ENCODE data around the gene R3HDM1. TPM values are rescaled to one million over a fixed set of nuclear protein-coding genes. Genes with fewer than 3 reads are reported as not detected.
A peak's percentile ranks its signal among the peaks of the same experiment; 100 is the strongest.
"Not testable (repeated sequence)": the region's sequence is repeated elsewhere in the genome, so short reads cannot be mapped to it uniquely, and the experiment has no call there.

Gene R3HDM1
- total and polyA plus RNA-seq, 4 donors, result 9.3 to 31.5 (median 16.8) TPM

GRCh38 chr2:135512099-135512498 is 19.2 kb upstream of the R3HDM1 start:
- H3K36me3 ChIP-seq (ENCODE audit: control insufficient read depth in 1 of 2, insufficient read depth in 2 of 2, low read length in 1 of 2), result no peaks in the 10 kb centered on the region
- no peak for DNase-seq
- 75 to 83% methylated on average over 2 of the region's 2 CpGs for WGBS, 2 donors
- ATAC-seq (ENCODE audit: low FRiP score), result no peak
- peaks cover 9% of the 10 kb centered on the region for H3K9me3 ChIP-seq (ENCODE audit: control insufficient read depth, low read length)
- intact Hi-C loops (cut with DNase I), result no loop called here
- H3K27me3 ChIP-seq (ENCODE audit: control insufficient read depth in 1 of 2, insufficient read depth in 2 of 2, low read length in 1 of 2), result no peaks in the 10 kb centered on the region
- no peaks in the 10 kb centered on the region for H3K4me1 ChIP-seq (ENCODE audit: control insufficient read depth in 1 of 2, insufficient read depth in 2 of 2, low read length in 2 of 2)
- no peak overlapping the region for H3K27ac ChIP-seq (ENCODE audit: low read depth in 1 of 2, low read length in 2 of 2)
- no peak overlapping the region for H3K4me3 ChIP-seq (ENCODE audit: low read length in 2 of 2)

- ATAC-seq (ENCODE audit: low FRiP score) (no peak), DNase-seq (no peak)
- Histone ChIP-seq H3K36me3 (ENCODE audit: control insufficient read depth in 1 of 2, insufficient read depth in 2 of 2, low read length in 1 of 2) (peaks cover 0 to 3% of the 10 kb centered on the region in 2 donors), H3K27me3 (ENCODE audit: control insufficient read depth in 1 of 2, insufficient read depth in 2 of 2, low read length in 1 of 2) (no peaks in the 10 kb centered on the region), H3K4me1 (ENCODE audit: control insufficient read depth in 1 of 2, insufficient read depth in 2 of 2, low read length in 2 of 2) (no peaks in the 10 kb centered on the region), H3K4me3 (ENCODE audit: low read length in 2 of 2) (no peak overlapping the region), H3K9me3 (ENCODE audit: control insufficient read depth, low read length) (no peaks in the 10 kb centered on the region), H3K27ac (ENCODE audit: low read depth in 1 of 2, low read length in 2 of 2) (no peak overlapping the region)
- intact Hi-C loops (cut with DNase I), result no loop called here
- 95 to 100% methylated on average over 1 of the region's 1 CpG for WGBS, 2 donors
These were observed 5.5 kb upstream of the R3HDM1 start for GRCh38 chr2:135525786-135526185.

GRCh38 chr2:135528006-135528405 is 3.3 kb upstream of the R3HDM1 start:
- Histone ChIP-seq H3K4me3 (ENCODE audit: low read length in 2 of 2) (no peak overlapping the region), H3K27me3 (ENCODE audit: control insufficient read depth in 1 of 2, insufficient read depth in 2 of 2, low read length in 1 of 2) (no peaks in the 10 kb centered on the region), H3K9me3 (ENCODE audit: control insufficient read depth, low read length) (no peaks in the 10 kb centered on the region), H3K36me3 (ENCODE audit: control insufficient read depth in 1 of 2, insufficient read depth in 2 of 2, low read length in 1 of 2) (peaks cover 0 to 3% of the 10 kb centered on the region in 2 donors), H3K4me1 (ENCODE audit: control insufficient read depth in 1 of 2, insufficient read depth in 2 of 2, low read length in 2 of 2) (no peaks in the 10 kb centered on the region), H3K27ac (ENCODE audit: low read depth in 1 of 2, low read length in 2 of 2) (no peak overlapping the region)
- DNase-seq, result no peak
- intact Hi-C loops (cut with DNase I), result no loop called here
- WGBS, 2 donors, result 89 to 91% methylated on average over 3 of the region's 3 CpGs
- ATAC-seq (ENCODE audit: low FRiP score), result no peak

- Histone ChIP-seq H3K27ac (ENCODE audit: low read depth in 1 of 2, low read length in 2 of 2) (peak within 1 kb of the TSS; percentile 20 to 96), H3K27me3 (ENCODE audit: control insufficient read depth in 1 of 2, insufficient read depth in 2 of 2, low read length in 1 of 2) (no peaks in the 10 kb centered on the region), H3K4me1 (ENCODE audit: control insufficient read depth in 1 of 2, insufficient read depth in 2 of 2, low read length in 2 of 2) (no peaks in the 10 kb centered on the region), H3K36me3 (ENCODE audit: control insufficient read depth in 1 of 2, insufficient read depth in 2 of 2, low read length in 1 of 2) (no peaks in the 10 kb centered on the region), H3K4me3 (ENCODE audit: low read length in 2 of 2) (peak within 1 kb of the TSS; percentile 42 to 85), H3K9me3 (ENCODE audit: control insufficient read depth, low read length) (no peaks in the 10 kb centered on the region)
- 0% methylated on average over 46 of the region's 46 CpGs for WGBS, 2 donors
- ATAC-seq (ENCODE audit: low FRiP score) (peak; percentile 93), DNase-seq (peak; percentile 94 to 96)
- intact Hi-C loops (cut with DNase I), result loop anchor here (1.0 to 2.0 kb wide), 2 partner anchors 211 to 478 kb away; partner anchors contain the start of genes RAB3GAP1 (in 1 of the 2) and UBXN4 (in 1 of the 2)
These were observed 712 bp upstream of the R3HDM1 start, which contains the start of gene ZRANB3 for GRCh38 chr2:135530313-135531230. Gene ZRANB3 (minus strand): TSS chr2:135531218.

DNA sequence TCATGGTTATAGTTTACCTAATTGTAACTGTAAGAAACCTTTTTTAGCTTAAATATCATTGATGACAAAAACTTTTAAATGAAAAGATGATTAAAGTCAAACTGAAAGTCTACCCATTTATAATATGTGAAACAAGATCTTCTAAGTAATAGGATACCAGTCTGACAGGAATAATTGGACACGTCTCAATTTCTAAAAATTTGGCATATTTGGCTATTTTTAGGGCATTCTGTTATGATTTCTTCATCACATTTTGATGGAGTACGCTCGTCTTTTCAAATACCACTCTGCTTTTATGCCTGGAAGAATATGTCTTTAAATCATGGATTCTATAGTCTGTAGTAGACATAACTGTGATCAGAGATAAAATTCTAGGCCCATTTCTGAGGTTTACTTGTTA is 1.3 kb downstream of the R3HDM1 start:
- Histone ChIP-seq H3K9me3 (ENCODE audit: control insufficient read depth, low read length) (no peaks in the 10 kb centered on the region), H3K4me1 (ENCODE audit: control insufficient read depth in 1 of 2, insufficient read depth in 2 of 2, low read length in 2 of 2) (no peaks in the 10 kb centered on the region), H3K36me3 (ENCODE audit: control insufficient read depth in 1 of 2, insufficient read depth in 2 of 2, low read length in 1 of 2) (no peaks in the 10 kb centered on the region), H3K27ac (ENCODE audit: low read depth in 1 of 2, low read length in 2 of 2) (no peak overlapping the region), H3K4me3 (ENCODE audit: low read length in 2 of 2) (no peak overlapping the region), H3K27me3 (ENCODE audit: control insufficient read depth in 1 of 2, insufficient read depth in 2 of 2, low read length in 1 of 2) (no peaks in the 10 kb centered on the region)
- intact Hi-C loops (cut with DNase I), result no loop called here
- ATAC-seq (ENCODE audit: low FRiP score), result no peak
- WGBS, 2 donors, result 6 to 9% methylated on average over 3 of the region's 3 CpGs
- no peak for DNase-seq

GRCh38 chr2:135533545-135533944 is 2.3 kb downstream of the R3HDM1 start:
- DNase-seq; ATAC-seq (ENCODE audit: low FRiP score); H3K4me3 ChIP-seq (ENCODE audit: low read length in 2 of 2); intact Hi-C loops (cut with DNase I); H3K4me1 ChIP-seq (ENCODE audit: control insufficient read depth in 1 of 2, insufficient read depth in 2 of 2, low read length in 2 of 2); H3K27ac ChIP-seq (ENCODE audit: low read depth in 1 of 2, low read length in 2 of 2); H3K36me3 ChIP-seq (ENCODE audit: control insufficient read depth in 1 of 2, insufficient read depth in 2 of 2, low read length in 1 of 2); H3K27me3 ChIP-seq (ENCODE audit: control insufficient read depth in 1 of 2, insufficient read depth in 2 of 2, low read length in 1 of 2); H3K9me3 ChIP-seq (ENCODE audit: control insufficient read depth, low read length): not testable (repeated sequence)
- WGBS, 2 donors, result 97 to 98% methylated on average over 15 of the region's 15 CpGs

DNA sequence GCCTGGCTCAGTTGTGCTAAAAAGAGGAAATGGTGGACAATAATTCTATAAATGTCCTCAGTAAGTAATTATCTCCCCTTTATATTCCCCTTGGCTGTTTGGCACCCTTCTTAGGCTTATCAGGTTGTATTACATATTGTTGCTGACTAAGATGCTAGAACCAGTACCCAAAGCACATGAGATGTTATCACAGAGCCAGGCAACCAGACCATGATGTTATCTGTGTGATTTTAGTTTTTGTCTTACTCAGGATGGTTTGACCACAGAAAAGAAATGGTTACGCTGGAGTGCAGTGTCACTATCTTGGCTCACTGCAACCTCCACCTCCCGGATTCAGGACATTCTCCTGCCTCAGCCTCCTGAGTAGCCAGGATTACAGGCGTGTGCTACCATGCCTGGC is 15.2 kb downstream of the R3HDM1 start:
- no peak for DNase-seq
- WGBS, 2 donors, result 89 to 94% methylated on average over 3 of the region's 3 CpGs
- Histone ChIP-seq H3K27me3 (ENCODE audit: control insufficient read depth in 1 of 2, insufficient read depth in 2 of 2, low read length in 1 of 2) (no peaks in the 10 kb centered on the region), H3K27ac (ENCODE audit: low read depth in 1 of 2, low read length in 2 of 2) (no peak overlapping the region), H3K9me3 (ENCODE audit: control insufficient read depth, low read length) (no peaks in the 10 kb centered on the region), H3K4me1 (ENCODE audit: control insufficient read depth in 1 of 2, insufficient read depth in 2 of 2, low read length in 2 of 2) (no peaks in the 10 kb centered on the region), H3K4me3 (ENCODE audit: low read length in 2 of 2) (no peak overlapping the region), H3K36me3 (ENCODE audit: control insufficient read depth in 1 of 2, insufficient read depth in 2 of 2, low read length in 1 of 2) (no peaks in the 10 kb centered on the region)
- intact Hi-C loops (cut with DNase I), result no loop called here
- ATAC-seq (ENCODE audit: low FRiP score), result no peak

DNA sequence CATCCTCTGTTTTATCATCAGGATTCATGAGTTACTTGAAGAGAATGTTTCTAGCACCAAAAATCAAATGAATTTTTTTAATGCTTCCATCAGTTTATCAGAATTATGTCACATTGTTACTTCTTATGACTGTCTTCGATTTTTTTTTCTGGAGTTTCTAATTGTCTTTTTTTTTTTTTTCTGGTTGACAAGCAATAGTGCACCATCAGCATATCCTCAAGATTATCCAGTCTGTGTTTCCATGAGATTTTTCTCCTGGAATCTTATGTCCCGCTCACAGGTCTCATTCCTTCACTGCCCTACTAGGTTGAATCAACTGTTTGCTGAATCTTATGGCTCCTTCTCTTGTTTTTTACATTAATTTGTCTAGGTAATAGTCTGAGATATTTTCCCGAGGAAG is 16.0 kb downstream of the R3HDM1 start:
- H3K4me1 ChIP-seq (ENCODE audit: control insufficient read depth in 1 of 2, insufficient read depth in 2 of 2, low read length in 2 of 2), result no peaks in the 10 kb centered on the region
- H3K27ac ChIP-seq (ENCODE audit: low read depth in 1 of 2, low read length in 2 of 2), result no peak overlapping the region
- intact Hi-C loops (cut with DNase I), result no loop called here
- no peaks in the 10 kb centered on the region for H3K36me3 ChIP-seq (ENCODE audit: control insufficient read depth in 1 of 2, insufficient read depth in 2 of 2, low read length in 1 of 2)
- 92 to 93% methylated on average over 3 of the region's 3 CpGs for WGBS, 2 donors
- ATAC-seq (ENCODE audit: low FRiP score) (no peak), DNase-seq (no peak)
- H3K27me3 ChIP-seq (ENCODE audit: control insufficient read depth in 1 of 2, insufficient read depth in 2 of 2, low read length in 1 of 2), result no peaks in the 10 kb centered on the region
- no peak overlapping the region for H3K4me3 ChIP-seq (ENCODE audit: low read length in 2 of 2)
- H3K9me3 ChIP-seq (ENCODE audit: control insufficient read depth, low read length), result no peaks in the 10 kb centered on the region

- DNase-seq (no peak), ATAC-seq (ENCODE audit: low FRiP score) (no peak)
- Histone ChIP-seq H3K4me3 (ENCODE audit: low read length in 2 of 2) (no peak overlapping the region), H3K27me3 (ENCODE audit: control insufficient read depth in 1 of 2, insufficient read depth in 2 of 2, low read length in 1 of 2) (no peaks in the 10 kb centered on the region), H3K36me3 (ENCODE audit: control insufficient read depth in 1 of 2, insufficient read depth in 2 of 2, low read length in 1 of 2) (no peaks in the 10 kb centered on the region), H3K4me1 (ENCODE audit: control insufficient read depth in 1 of 2, insufficient read depth in 2 of 2, low read length in 2 of 2) (no peaks in the 10 kb centered on the region), H3K9me3 (ENCODE audit: control insufficient read depth, low read length) (no peaks in the 10 kb centered on the region), H3K27ac (ENCODE audit: low read depth in 1 of 2, low read length in 2 of 2) (no peak overlapping the region)
- intact Hi-C loops (cut with DNase I), result no loop called here
- WGBS, 2 donors, result 91 to 93% methylated on average over 5 of the region's 5 CpGs
These were observed 20.1 kb downstream of the R3HDM1 start for GRCh38 chr2:135551356-135551755.
